HG02840 (cell line): ENCODE measurements around the gene FLYWCH2.
"Not testable (repeated sequence)": the region's sequence is repeated elsewhere in the genome, so short reads cannot be mapped to it uniquely, and the experiment has no call there.

ENCODE experiments used
- ATAC-seq: cut with Tn5 transposase; IDR thresholded peaks from one replicate; pipeline ENCODE4 v1.9.1; 2021; ENCODE audit warnings: mild to moderate bottlenecking, moderate library complexity, moderate number of reproducible peaks; ENCODE audit not compliant: unreplicated experiment, low FRiP score

Gene FLYWCH2

GRCh38 chr16:2911638-2912329 is 28.8 kb downstream of the FLYWCH2 start, which contains the start of gene FLYWCH1:
FLYWCH1 (plus strand) TSS chr16:2911931; CDS start chr16:2929686, 17,755 bp downstream.
- ATAC-seq: peak; percentile 94

DNA sequence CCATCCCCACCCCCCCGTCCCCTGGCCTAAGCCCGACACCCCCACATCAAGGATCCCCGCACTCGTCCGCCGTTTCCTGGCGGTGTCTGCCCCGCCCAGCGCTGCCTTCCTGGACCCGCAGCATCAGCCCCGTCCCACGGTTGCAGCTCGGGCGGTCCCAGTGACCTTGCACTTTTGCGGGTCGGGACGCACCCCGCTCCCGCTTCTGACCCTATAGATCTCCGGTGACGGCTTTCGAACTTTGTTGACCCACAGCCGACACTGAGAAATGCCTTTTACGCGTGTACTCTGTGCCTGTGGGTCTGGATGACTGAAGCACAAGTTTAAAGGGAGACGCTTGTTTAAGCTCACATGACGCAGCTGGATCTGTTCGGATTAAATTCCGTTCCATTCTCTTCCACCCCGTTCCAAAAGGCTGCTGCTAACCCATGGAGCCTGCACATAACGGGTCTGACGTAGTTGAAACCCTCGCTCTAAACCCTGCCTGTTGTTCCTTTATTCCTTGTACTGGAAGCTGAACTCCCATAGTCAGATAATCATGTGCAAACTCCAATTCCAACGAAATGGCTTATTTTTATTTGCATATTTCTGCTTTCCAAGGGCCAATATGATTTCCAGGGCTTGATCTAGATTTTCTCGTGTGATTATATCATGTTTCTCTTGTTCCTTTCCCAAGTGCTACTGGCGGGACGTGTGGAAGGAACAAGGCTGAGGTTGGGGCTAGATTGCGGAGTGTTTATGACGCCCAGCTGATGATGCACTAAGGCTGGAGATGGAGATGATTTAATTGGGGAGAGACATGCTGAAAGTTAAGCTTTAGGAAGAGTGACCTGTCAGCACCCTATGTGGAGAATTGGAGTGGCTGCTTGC is 29.6 kb downstream of the FLYWCH2 start:
- ATAC-seq: peak; percentile 12

GRCh38 chr16:2913603-2914002 is 30.6 kb downstream of the FLYWCH2 start:
- no peak for ATAC-seq

GRCh38 chr16:2914233-2914632 is 31.2 kb downstream of the FLYWCH2 start:
- ATAC-seq: no peak

DNA sequence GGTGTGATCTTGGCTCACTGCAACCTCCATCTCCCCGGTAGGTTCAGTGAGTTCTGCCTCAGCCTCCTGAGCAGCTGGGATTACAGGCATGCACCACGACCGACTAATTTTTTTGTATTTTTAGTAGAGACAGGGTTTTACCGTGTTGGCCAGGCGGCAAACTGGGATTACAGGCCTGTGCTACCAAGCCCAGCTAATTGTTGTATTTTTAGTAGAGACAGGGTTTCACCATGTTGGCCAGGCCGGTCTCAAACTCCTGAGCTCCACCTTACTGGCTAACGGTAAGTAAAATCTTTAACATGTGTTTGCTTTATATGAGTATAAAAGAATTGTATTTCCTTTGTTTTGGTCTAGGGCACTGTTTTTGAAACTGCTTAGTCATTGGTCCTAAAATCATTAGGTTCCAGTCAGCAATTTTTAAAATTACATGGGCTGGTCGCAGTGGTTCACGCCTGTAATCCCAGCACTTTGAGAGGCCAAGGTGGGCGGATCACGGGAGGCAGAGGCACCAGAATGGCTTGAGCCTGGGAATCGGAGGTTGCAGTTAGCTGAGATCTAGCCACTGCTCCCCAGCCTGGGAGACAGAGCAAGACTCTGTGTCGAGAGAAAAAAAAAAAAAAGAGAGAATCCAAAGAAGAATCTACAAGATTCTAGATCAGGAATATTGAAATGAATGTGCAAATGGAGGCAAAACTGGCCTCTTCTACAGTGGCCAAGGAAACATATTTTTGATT is 32.3 kb downstream of the FLYWCH2 start:
- ATAC-seq: no peak

DNA sequence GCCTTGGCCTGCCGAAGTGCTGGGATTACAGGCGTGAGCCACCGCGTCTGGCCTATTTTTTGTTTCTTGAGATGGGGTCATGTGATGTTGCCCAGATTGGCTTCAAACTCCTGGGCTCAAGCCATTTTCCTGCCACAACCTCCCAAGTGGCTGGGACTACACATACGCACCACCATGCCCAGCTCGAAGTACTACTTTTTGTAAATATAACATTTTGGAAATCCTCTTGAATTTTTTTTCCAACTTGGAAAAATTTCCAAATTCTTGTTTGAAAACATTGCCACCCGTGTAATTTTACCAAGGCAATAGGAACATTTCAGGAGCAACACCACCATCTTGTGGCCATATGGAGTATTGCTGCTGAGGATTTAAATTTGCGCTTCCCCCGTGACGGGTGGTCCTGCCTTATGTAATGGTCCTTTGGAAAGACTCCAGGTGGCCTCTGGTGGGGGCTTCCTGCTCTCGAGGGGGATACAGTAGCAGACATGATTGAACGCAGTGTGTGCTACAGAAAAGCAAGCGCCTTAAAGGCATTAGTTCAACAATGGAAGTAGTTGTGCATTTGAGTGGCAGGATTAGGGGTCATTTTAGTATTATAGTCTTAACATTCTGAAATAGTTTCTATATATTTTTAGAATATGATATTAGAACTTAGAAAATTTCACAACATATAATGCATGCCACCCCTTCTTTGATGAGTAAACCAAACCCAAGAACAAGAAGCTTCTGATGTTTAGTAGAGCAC is 36.7 kb downstream of the FLYWCH2 start:
- no peak for ATAC-seq

DNA sequence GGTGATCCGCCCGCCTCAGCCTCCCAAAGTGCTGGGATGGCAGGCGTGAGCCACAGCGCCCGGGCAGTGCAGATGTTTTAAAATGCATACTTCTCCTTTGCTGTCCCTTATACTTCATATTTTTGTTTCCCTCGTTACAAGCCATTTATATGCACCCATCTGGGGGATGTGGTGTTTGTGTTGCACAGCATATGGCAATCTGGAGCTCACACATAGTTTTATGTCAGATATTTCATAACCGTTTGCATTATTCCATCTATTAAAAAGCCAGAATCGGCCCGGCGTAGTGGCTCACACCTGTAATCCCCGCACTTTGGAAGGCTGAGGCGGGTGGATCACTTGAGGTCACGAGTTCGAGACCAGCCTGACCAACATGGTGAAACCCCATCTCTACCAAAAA is 40.5 kb downstream of the FLYWCH2 start:
- ATAC-seq: no peak

- ATAC-seq: no peak
Measured at GRCh38 chr16:2924901-2925755, 42.1 kb downstream of the FLYWCH2 start.

DNA sequence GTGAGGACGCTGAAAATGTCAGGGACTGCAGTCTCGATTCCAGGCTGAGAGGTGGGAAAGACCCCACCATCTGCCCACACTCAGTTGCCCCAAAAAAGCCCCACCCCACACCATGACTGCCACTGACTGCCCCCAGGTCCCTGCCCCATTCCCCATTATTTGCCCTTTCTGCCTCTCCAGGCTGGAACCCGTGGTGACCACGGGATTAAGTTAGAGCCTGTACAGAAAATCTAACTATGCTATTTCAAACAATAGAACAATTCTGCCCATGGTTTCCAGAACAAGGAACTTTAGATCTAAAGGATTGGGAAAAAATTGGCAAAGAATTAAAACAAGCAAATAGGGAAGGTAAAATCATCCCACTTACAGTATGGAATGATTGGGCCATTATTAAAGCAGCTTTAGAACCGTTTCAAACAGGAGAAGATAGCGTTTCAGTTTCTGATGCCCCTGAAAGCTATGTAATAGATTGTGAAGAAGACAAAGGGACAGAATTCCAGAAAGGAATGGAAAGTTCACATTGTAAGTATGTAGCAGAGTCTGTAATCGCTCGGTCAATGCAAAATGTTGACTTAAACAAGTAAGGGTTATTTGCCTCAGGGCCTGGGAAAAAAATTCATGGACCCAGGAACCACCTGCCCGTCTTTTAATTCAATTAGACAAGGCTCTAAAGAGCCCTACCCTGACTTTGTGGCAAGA is 43.1 kb downstream of the FLYWCH2 start:
- ATAC-seq: no peak

- ATAC-seq: no peak
Measured at GRCh38 chr16:2926650-2926999, 43.6 kb downstream of the FLYWCH2 start.

GRCh38 chr16:2927010-2927646 is 44.1 kb downstream of the FLYWCH2 start:
- no peak for ATAC-seq

DNA sequence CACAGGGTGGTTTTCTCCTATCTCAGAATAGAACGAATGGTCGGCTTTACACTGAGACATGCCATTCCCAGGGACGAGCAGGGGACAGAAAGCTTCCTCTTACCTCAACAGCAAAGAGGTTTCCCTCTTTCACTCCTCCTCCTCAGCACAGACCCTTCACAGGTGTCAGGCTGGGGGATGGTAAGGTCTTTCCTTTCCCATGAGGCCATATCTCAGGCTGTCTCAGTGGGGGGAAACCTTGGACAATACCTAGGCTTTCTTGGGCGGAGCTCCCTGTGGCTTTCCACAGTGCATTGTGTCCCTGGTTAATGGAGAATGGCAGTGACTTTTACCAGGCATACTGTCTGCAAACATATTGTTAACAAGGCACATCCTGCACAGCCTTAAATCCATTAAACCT is 45.1 kb downstream of the FLYWCH2 start:
- not testable (repeated sequence) for ATAC-seq

DNA sequence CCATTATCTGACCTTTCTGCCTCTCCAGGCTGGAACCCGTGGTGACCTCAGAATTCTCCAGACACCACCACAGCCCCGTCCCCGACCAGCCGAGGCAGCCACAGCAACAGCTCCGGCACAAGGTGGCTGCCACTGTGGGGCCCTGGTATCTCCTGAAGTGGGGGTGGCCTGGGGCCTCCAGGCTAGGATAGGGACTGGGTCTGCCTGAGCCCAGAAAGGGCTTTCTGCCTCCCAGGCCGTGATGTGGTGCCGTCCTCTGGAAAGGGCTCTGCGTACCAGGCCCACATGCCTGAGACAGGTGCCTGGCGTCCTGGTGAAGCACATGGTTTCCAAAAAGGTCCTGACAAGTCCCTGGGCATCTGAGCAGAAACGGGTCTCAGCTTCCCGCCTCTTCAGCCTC is 45.8 kb downstream of the FLYWCH2 start:
- no peak for ATAC-seq

DNA sequence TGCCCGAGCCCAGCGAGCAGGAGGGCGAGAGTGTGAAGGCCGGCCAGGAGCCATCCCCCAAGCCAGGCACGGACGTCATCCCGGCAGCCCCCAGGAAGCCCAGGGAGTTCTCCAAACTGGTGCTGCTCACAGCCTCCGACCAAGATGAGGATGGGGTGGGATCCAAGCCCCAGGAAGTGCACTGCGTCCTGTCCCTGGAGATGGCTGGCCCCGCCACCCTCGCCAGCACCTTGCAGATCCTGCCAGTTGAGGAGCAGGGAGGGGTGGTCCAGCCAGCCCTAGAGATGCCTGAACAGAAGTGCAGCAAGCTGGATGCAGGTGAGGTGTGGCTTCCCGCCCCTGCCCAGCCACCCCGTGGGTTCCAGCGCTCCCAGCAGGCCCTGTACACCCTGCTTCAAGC is 46.7 kb downstream of the FLYWCH2 start:
- no peak for ATAC-seq

DNA sequence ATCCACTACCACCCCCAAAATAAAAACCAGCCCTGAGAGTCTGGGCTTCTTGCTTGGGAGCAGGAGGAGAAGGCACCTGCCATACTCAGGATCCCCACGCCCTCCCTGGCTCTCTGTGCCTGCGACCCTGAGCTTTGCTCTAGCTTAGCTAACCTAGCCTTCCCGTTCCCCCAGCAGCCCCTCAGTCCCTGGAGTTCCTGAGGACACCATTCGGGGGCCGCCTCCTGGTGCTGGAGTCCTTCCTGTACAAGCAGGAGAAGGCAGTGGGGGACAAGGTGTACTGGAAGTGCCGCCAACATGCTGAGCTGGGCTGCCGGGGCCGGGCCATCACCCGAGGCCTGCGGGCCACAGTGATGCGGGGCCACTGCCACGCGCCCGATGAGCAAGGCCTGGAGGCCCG is 47.2 kb downstream of the FLYWCH2 start:
- no peak for ATAC-seq

DNA sequence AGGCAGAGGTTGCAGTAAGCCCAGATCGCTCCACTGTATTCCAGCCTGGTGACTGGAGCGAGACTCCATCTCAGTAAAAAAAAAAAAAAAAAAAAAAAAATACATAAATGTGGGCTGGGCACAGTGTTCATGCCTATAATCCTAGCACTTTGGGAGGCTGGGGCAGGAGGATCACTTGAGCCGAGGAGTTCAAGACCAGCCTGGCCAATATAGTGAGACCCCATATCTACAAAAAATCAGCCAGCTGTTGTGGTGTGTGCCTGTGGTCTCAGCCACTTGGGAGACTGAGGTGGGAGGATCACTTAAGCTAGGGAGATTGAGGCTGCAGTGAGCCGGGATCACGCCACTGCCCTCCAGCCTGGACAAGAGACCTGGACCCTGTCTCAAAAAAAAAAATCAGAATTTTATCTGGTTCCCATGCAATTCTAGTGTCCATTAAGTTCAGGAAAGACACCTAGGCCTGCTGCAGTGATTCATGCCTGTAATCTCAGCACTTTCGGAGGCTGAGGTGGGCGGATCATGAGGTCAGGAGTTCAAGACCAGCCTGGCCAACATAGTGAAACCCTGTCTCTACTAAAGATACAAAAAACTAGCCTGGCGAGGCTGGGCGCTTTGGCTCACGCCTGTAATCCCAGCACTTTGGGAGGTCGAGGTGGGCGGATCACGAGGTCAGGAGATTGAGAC is 48.4 kb downstream of the FLYWCH2 start:
- not testable (repeated sequence) for ATAC-seq

- ATAC-seq: no peak
Measured at GRCh38 chr16:2933136-2933535, 50.1 kb downstream of the FLYWCH2 start.

DNA sequence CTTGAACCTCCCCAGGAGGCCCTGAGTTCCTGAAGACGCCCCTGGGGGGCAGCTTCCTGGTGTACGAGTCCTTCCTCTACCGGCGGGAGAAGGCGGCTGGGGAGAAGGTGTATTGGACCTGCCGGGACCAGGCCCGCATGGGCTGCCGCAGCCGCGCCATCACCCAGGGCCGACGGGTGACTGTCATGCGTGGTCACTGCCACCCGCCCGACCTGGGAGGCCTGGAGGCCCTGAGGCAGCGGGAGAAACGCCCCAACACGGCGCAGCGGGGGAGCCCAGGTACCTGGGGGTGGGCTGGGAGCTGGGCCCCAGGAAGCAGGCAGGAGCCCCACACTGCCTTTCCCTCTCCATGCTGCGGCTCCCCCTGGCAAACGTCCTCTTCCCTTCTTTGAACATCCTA is 50.7 kb downstream of the FLYWCH2 start:
- ATAC-seq: no peak
